Lower leg skin (tissue), 3 donors: Measurements from ENCODE around the gene STXBP6.

Source experiments
- CTCF ChIP-seq, 3 donors: fragments of 450-650 bp; IDR thresholded peaks; one replicate each; pipeline ENCODE4 v1.5.1; 2016; ENCODE audit warnings: antibody characterized with exemption in 3 of 3, mild to moderate bottlenecking in 3 of 3, moderate library complexity in 2 of 3
- POLR2A ChIP-seq, 2 donors: fragments of 450-650 bp; IDR thresholded peaks; one replicate each; pipeline ENCODE4 v1.6.1; 2016 to 2017; ENCODE audit warnings: antibody characterized with exemption in 2 of 2, mild to moderate bottlenecking in 1 of 2, moderate library complexity in 1 of 2

- no peak for TF ChIP-seq CTCF (IDR thresholded peaks at IDR 0.05)
- TF ChIP-seq POLR2A (IDR thresholded peaks at IDR 0.05) = no peak
Measured at GRCh38 chr14:25042362-25043299, 7.3 kb downstream of the STXBP6 start.
